Hypothalamus (tissue), 51 donors: Measurements from ENCODE around the gene TRAF3.

Experiments used
- DNase-seq, 51 donors: peaks; one replicate each; lab custom pipeline; 2025; lab: John Stamatoyannopoulos, UW

The TRAF3 gene

GRCh38 chr14:102776761-102777710 is at the start of gene TRAF3:
Gene TRAF3, plus strand, starts transcription at chr14:102777449. Its CDS starts 92,753 bp downstream, at chr14:102870202.
- DNase-seq, result peak in 39 of 51 donors; percentile 11 to 82 (median 50)

GRCh38 chr14:102728501-102728900 is 48.7 kb upstream of the TRAF3 start:
- peak in 18 of 51 donors; percentile 9 to 71 (median 30) for DNase-seq

- DNase-seq, result no peak
Measured at GRCh38 chr14:102729268-102729667, 48.0 kb upstream of the TRAF3 start.

GRCh38 chr14:102729825-102730224 is 47.4 kb upstream of the TRAF3 start:
- DNase-seq, result no peak

GRCh38 chr14:102731101-102731870 is 46.0 kb upstream of the TRAF3 start:
- DNase-seq, result no peak

GRCh38 chr14:102731871-102732800 is 45.1 kb upstream of the TRAF3 start:
- no peak for DNase-seq

GRCh38 chr14:102732924-102733323 is 44.3 kb upstream of the TRAF3 start:
- DNase-seq, result no peak

GRCh38 chr14:102733326-102733725 is 43.9 kb upstream of the TRAF3 start:
- DNase-seq, result no peak

- DNase-seq, result no peak
Measured at GRCh38 chr14:102734436-102734835, 42.8 kb upstream of the TRAF3 start.

GRCh38 chr14:102736956-102737355 is 40.3 kb upstream of the TRAF3 start:
- no peak for DNase-seq

- DNase-seq, result no peak
Measured at GRCh38 chr14:102737402-102738372, 39.6 kb upstream of the TRAF3 start.

- no peak for DNase-seq
Measured at GRCh38 chr14:102738373-102739189, 38.7 kb upstream of the TRAF3 start.

GRCh38 chr14:102739190-102739469 is 38.1 kb upstream of the TRAF3 start:
- DNase-seq, result no peak

GRCh38 chr14:102746634-102747438 is 30.4 kb upstream of the TRAF3 start:
- no peak for DNase-seq

GRCh38 chr14:102748806-102749205 is 28.4 kb upstream of the TRAF3 start:
- DNase-seq, result no peak

- DNase-seq, result no peak
Measured at GRCh38 chr14:102749393-102750305, 27.6 kb upstream of the TRAF3 start.

GRCh38 chr14:102750376-102750775 is 26.9 kb upstream of the TRAF3 start:
- DNase-seq, result no peak
